CD8-positive, alpha-beta memory T cell (primary cell): Measurements from ENCODE around the gene FHOD1. TPM values are rescaled to one million over a fixed set of nuclear protein-coding genes. Genes with fewer than 3 reads are reported as not detected.

Experiments used
- CTCF ChIA-PET: fragments of 350-600 bp; sonication (Branson Sonifier 250); formaldehyde crosslinking; loops from one replicate; lab custom pipeline; 2021; ENCODE audit warnings: antibody characterized with exemption; lab: Charles Lee
- POLR2A ChIA-PET: fragments of 350-600 bp; sonication (Branson Sonifier 250); formaldehyde crosslinking; loops from one replicate; lab custom pipeline; 2021; ENCODE audit warnings: antibody characterized with exemption; lab: Charles Lee
- DNase-seq, 5 donors: peaks; one replicate each; pipeline versions ENCODE4 v3.0.0 to v3.0.0-alpha.2; 2020 to 2022; ENCODE audit warnings: mixed read lengths in 1 of 5
- H3K27ac ChIP-seq: one replicate; pipeline ENCODE4 v1.7.0; 2013; ENCODE audit warnings: low read depth, mild to moderate bottlenecking, low read length, moderate library complexity
- H3K27me3 ChIP-seq: 2 replicates; pipeline ENCODE4 v1.7.0; 2013; ENCODE audit warnings: low read length, mild to moderate bottlenecking; ENCODE audit not compliant: insufficient read depth, poor library complexity, severe bottlenecking
- H3K36me3 ChIP-seq: 2 replicates; pipeline ENCODE4 v1.7.0; 2013; ENCODE audit warnings: mild to moderate bottlenecking, low read length, moderate library complexity; ENCODE audit not compliant: insufficient read depth
- H3K4me1 ChIP-seq: 2 replicates; pipeline ENCODE4 v1.7.0; 2013; ENCODE audit warnings: mild to moderate bottlenecking, low read length, moderate library complexity; ENCODE audit not compliant: insufficient read depth
- H3K4me3 ChIP-seq: 2 replicates; pipeline ENCODE4 v1.7.0; 2013; ENCODE audit warnings: mild to moderate bottlenecking, low read length
- H3K9me3 ChIP-seq: 2 replicates; pipeline ENCODE4 v1.7.0; 2013; ENCODE audit warnings: mild to moderate bottlenecking, low read length
- H3K27ac Mint-ChIP-seq, 8 donors: one replicate each; pipeline ENCODE4 v1.8.0; 2020 to 2021; ENCODE audit warnings: mixed read lengths in 8 of 8, mild to moderate bottlenecking in 6 of 8, inconsistent platforms in 3 of 8, moderate library complexity in 3 of 8
- H3K27me3 Mint-ChIP-seq, 2 donors: one replicate each; pipeline ENCODE4 v1.8.0; 2020 to 2021; ENCODE audit warnings: mixed read lengths in 2 of 2, mild to moderate bottlenecking in 1 of 2, moderate library complexity in 1 of 2
- H3K36me3 Mint-ChIP-seq, 3 donors: one replicate each; pipeline ENCODE4 v1.8.0; 2020 to 2021; ENCODE audit warnings: mixed read lengths in 3 of 3, inconsistent platforms in 1 of 3, mild to moderate bottlenecking in 1 of 3
- H3K4me1 Mint-ChIP-seq, 3 donors: one replicate each; pipeline ENCODE4 v1.8.0; 2020 to 2021; ENCODE audit warnings: mixed read lengths in 3 of 3, inconsistent platforms in 1 of 3, mild to moderate bottlenecking in 1 of 3
- H3K4me3 Mint-ChIP-seq, 7 donors: one replicate each; pipeline ENCODE4 v1.8.0; 2020 to 2021; ENCODE audit warnings: mixed read lengths in 7 of 7, mild to moderate bottlenecking in 6 of 7, moderate library complexity in 4 of 7, inconsistent platforms in 2 of 7
- H3K9me3 Mint-ChIP-seq, 5 donors: one replicate each; pipeline ENCODE4 v1.8.0; 2020 to 2022; ENCODE audit warnings: mixed read lengths in 5 of 5, mild to moderate bottlenecking in 3 of 5, moderate library complexity in 2 of 5, inconsistent platforms in 1 of 5
- polyA plus RNA-seq: library from polyadenylated mRNA; unstranded; fragments of 300-500 nt; fragmentation: Illumina TruSeq; gene quantifications from one replicate; pipeline ENCODE4 v1.2.3, GENCODE V29; 2021
- total RNA-seq, 2 experiments: library from RNA; stranded (reverse); gene quantifications; one replicate each; pipeline ENCODE4 v1.2.3, GENCODE V29; 2021

The FHOD1 gene
- total and polyA plus RNA-seq, 3 experiments from 2014 or later = 5.5 to 117 (median 111) TPM

GRCh38 chr16:67249178-67250044 lies 2.1 kb upstream of the FHOD1 start:
- Mint-ChIP-seq H3K36me3 (peaks cover 0 to 4% (median 0%) of the 10 kb centered on the region in 3 donors), H3K4me3 (peak overlapping the region; percentile 63 to 86 (median 82))

GRCh38 chr16:67248401-67249177 lies 1.3 kb upstream of the FHOD1 start, which contains the start of gene SLC9A5:
Gene SLC9A5 (plus strand): TSS chr16:67248979. CDS start chr16:67249015, 36 bp downstream.
- H3K4me3 Mint-ChIP-seq = peak within 1 kb of the TSS; percentile 82 to 97 (median 91)
- peak within 1 kb of the TSS; percentile 54 to 97 (median 90) for H3K27ac Mint-ChIP-seq
- no peaks in the 10 kb centered on the region for H3K27me3 ChIP-seq
- H3K27me3 Mint-ChIP-seq = no peaks in the 10 kb centered on the region
- H3K9me3 Mint-ChIP-seq = no peaks in the 10 kb centered on the region
- no peaks in the 10 kb centered on the region for H3K36me3 ChIP-seq
- ChIA-PET CTCF (interaction anchor here (1.2 to 1.3 kb wide), 2 partner anchors 13 to 56 kb away, joined by 3 to 4 read pairs; partner anchors contain the start of gene E2F4), POLR2A (interaction anchor here (0.5 to 2.0 kb wide), 3 partner anchors 22 to 750 kb away, joined by 3 to 5 read pairs (median 3); partner anchors contain the start of gene TMEM208)
- H3K27ac ChIP-seq = peak within 1 kb of the TSS; percentile 29
- peaks cover 0 to 4% (median 0%) of the 10 kb centered on the region in 3 donors for H3K36me3 Mint-ChIP-seq
- peaks cover 45% of the 10 kb centered on the region for H3K4me1 ChIP-seq
- peak within 1 kb of the TSS; percentile 73 for H3K4me3 ChIP-seq
- H3K4me1 Mint-ChIP-seq = peaks cover 31 to 54% (median 50%) of the 10 kb centered on the region in 3 donors
- peak; percentile 17 to 54 (median 30) for DNase-seq
- H3K9me3 ChIP-seq = no peaks in the 10 kb centered on the region

More at GRCh38 chr16:67249178-67250044, 2.1 kb upstream of the FHOD1 start:
- H3K4me3 ChIP-seq = peak overlapping the region; percentile 73
- H3K4me1 ChIP-seq = peaks cover 37% of the 10 kb centered on the region
- ChIA-PET POLR2A (interaction anchor here (1.0 kb wide), 1 partner anchor 23 kb away, joined by 3 read pairs; the partner anchor contains the start of gene TMEM208), CTCF (interaction anchor here (1.0 to 1.3 kb wide), 2 partner anchors 11 to 57 kb away, joined by 3 read pairs; partner anchors contain the start of gene E2F4)
- no peak overlapping the region for H3K27ac ChIP-seq
- no peaks in the 10 kb centered on the region for H3K36me3 ChIP-seq
- no peaks in the 10 kb centered on the region for H3K27me3 ChIP-seq
- H3K9me3 Mint-ChIP-seq = no peaks in the 10 kb centered on the region
- peak in 1 of 5 donors; percentile 36 for DNase-seq
- peak overlapping the region in 3 of 8 donors; percentile 56 to 93 (median 61) for H3K27ac Mint-ChIP-seq
- H3K27me3 Mint-ChIP-seq = no peaks in the 10 kb centered on the region
- peaks cover 26 to 46% (median 42%) of the 10 kb centered on the region in 3 donors for H3K4me1 Mint-ChIP-seq
- H3K9me3 ChIP-seq = no peaks in the 10 kb centered on the region

- peak overlapping the region; percentile 73 for H3K4me3 ChIP-seq
- Mint-ChIP-seq H3K4me1 (peaks cover 31 to 56% (median 52%) of the 10 kb centered on the region in 3 donors), H3K27ac (peak overlapping the region; percentile 54 to 97 (median 89)), H3K36me3 (peaks cover 0 to 4% (median 0%) of the 10 kb centered on the region in 3 donors), H3K27me3 (no peaks in the 10 kb centered on the region), H3K9me3 (no peaks in the 10 kb centered on the region), H3K4me3 (peak overlapping the region; percentile 82 to 97 (median 91))
- H3K4me1 ChIP-seq = peaks cover 48% of the 10 kb centered on the region
- ChIA-PET POLR2A (interaction anchor here (0.5 to 2.0 kb wide), 4 partner anchors 21 to 751 kb away, joined by 3 to 14 read pairs (median 4); partner anchors contain the start of gene TMEM208), CTCF (interaction anchor here (0.7 to 1.9 kb wide), 5 partner anchors 13 to 266 kb away, joined by 3 to 7 read pairs (median 3); partner anchors contain the start of genes E2F4, FBXL8 and TRADD)
- H3K9me3 ChIP-seq = no peaks in the 10 kb centered on the region
- no peaks in the 10 kb centered on the region for H3K36me3 ChIP-seq
- no peaks in the 10 kb centered on the region for H3K27me3 ChIP-seq
- H3K27ac ChIP-seq = peak overlapping the region; percentile 29
- DNase-seq = no peak
These were observed 756 bp upstream of the FHOD1 start for GRCh38 chr16:67248073-67248400.

DNA sequence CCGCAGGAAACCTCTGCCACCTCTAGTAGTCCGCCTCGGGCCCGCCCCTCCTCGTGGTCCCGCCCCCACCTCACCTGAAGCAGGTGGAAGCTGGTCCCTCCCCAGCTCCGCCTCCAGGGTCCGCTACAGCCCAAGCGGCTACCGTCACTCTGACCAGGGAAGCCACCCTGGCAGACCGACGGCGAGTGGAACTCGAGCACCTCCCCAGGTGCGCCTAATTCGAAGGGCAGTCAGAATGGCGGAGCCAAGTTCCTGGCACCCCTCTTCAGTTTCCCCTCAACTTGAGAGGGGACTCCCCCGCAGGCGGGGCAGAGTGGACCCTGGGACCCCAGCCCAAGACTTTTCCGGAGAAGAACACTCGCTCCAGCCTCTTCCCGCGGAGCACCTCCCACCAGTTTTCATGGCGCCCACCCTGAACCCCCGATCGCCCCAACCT lies 507 bp downstream of the FHOD1 start:
- peaks cover 0 to 6% (median 0%) of the 10 kb centered on the region in 3 donors for H3K36me3 Mint-ChIP-seq
- peaks cover 48% of the 10 kb centered on the region for H3K4me1 ChIP-seq
- POLR2A ChIA-PET = interaction anchor here (1.6 kb wide), 1 partner anchor 20 kb away, joined by 14 read pairs; the partner anchor contains the start of gene TMEM208

GRCh38 chr16:67246081-67246755 lies 1.1 kb downstream of the FHOD1 start:
- Histone ChIP-seq H3K4me1 (peaks cover 48% of the 10 kb centered on the region), H3K27ac (peak overlapping the region; percentile 72), H3K36me3 (no peaks in the 10 kb centered on the region), H3K4me3 (peak overlapping the region; percentile 73), H3K9me3 (no peaks in the 10 kb centered on the region), H3K27me3 (no peaks in the 10 kb centered on the region)
- Mint-ChIP-seq H3K9me3 (no peaks in the 10 kb centered on the region), H3K27ac (peak overlapping the region; percentile 43 to 97 (median 88)), H3K27me3 (no peaks in the 10 kb centered on the region), H3K4me1 (peaks cover 34 to 61% (median 52%) of the 10 kb centered on the region in 3 donors), H3K36me3 (peaks cover 0 to 6% (median 0%) of the 10 kb centered on the region in 3 donors), H3K4me3 (peak overlapping the region; percentile 82 to 97 (median 91))
- POLR2A ChIA-PET = interaction anchor here (0.7 to 1.6 kb wide), 2 partner anchors 19 to 51 kb away, joined by 3 to 14 read pairs; partner anchors contain the start of gene TMEM208
- CTCF ChIA-PET = interaction anchor here (1.2 to 1.9 kb wide), 4 partner anchors 15 to 229 kb away, joined by 3 to 7 read pairs (median 4); partner anchors contain the start of genes FBXL8, TMEM208 and TRADD
- peak; percentile 21 to 69 (median 45) for DNase-seq

More for the DNA sequence above, 507 bp downstream of the FHOD1 start:
- Mint-ChIP-seq H3K27ac (peak overlapping the region; percentile 67 to 97 (median 90)), H3K9me3 (no peaks in the 10 kb centered on the region), H3K4me1 (peaks cover 31 to 56% (median 52%) of the 10 kb centered on the region in 3 donors), H3K27me3 (no peaks in the 10 kb centered on the region), H3K4me3 (peak overlapping the region; percentile 82 to 97 (median 91))
- DNase-seq = peak in 3 of 5 donors; percentile 24 to 47 (median 46)
- Histone ChIP-seq H3K9me3 (no peaks in the 10 kb centered on the region), H3K27ac (peak overlapping the region; percentile 72), H3K36me3 (no peaks in the 10 kb centered on the region), H3K4me3 (peak overlapping the region; percentile 73), H3K27me3 (no peaks in the 10 kb centered on the region)
- CTCF ChIA-PET = interaction anchor here (0.6 to 1.9 kb wide), 6 partner anchors 15 to 267 kb away, joined by 3 to 7 read pairs (median 4); partner anchors contain the start of genes FBXL8, TMEM208 and TRADD

GRCh38 chr16:67245674-67246080 lies 1.6 kb downstream of the FHOD1 start:
- H3K4me3 ChIP-seq = peak overlapping the region; percentile 73
- H3K27me3 ChIP-seq = no peaks in the 10 kb centered on the region
- Mint-ChIP-seq H3K4me3 (peak overlapping the region; percentile 72 to 97 (median 81)), H3K27me3 (no peaks in the 10 kb centered on the region), H3K9me3 (no peaks in the 10 kb centered on the region), H3K36me3 (peaks cover 0 to 6% (median 0%) of the 10 kb centered on the region in 3 donors), H3K4me1 (peaks cover 34 to 62% (median 52%) of the 10 kb centered on the region in 3 donors), H3K27ac (peak overlapping the region; percentile 90 to 98 (median 95))
- POLR2A ChIA-PET = interaction anchor here (0.7 to 2.2 kb wide), 2 partner anchors 19 to 51 kb away, joined by 3 to 15 read pairs; partner anchors contain the start of gene TMEM208
- no peak for DNase-seq
- H3K9me3 ChIP-seq = no peaks in the 10 kb centered on the region
- CTCF ChIA-PET = interaction anchor here (1.1 to 1.7 kb wide), 5 partner anchors 14 to 232 kb away, joined by 3 to 12 read pairs (median 4); partner anchors contain the start of gene TMEM208
- H3K27ac ChIP-seq = peak overlapping the region; percentile 72
- H3K4me1 ChIP-seq = peaks cover 48% of the 10 kb centered on the region
- no peaks in the 10 kb centered on the region for H3K36me3 ChIP-seq
